HepG2 (cell line): ENCODE data around the gene PTCD2. TPM values are rescaled to one million over a fixed set of nuclear protein-coding genes. Genes with fewer than 3 reads are reported as not detected.

Experiments
- ATAC-seq: fragments of 200-7000 bp; cut with Tn5 transposase; 3 replicates; pipeline ENCODE4 v1.9.1; 2020; ENCODE audit warnings: mild to moderate bottlenecking, moderate library complexity
- BruUV-seq: library from RNA; stranded (reverse); fragments of 400-500 nt; replicated peaks from 2 replicates; lab custom pipeline; 2021; lab: Mats Ljungman, UMichigan
- CTCF ChIA-PET: fragments of 300-600 bp; formaldehyde crosslinking; extraction: SDS; loops from one replicate; lab custom pipeline; 2021; ENCODE audit warnings: low total read pairs, inconsistent platforms, low intra/inter-chr PET ratio; lab: Yijun Ruan, JAX
- POLR2A ChIA-PET: fragments of 350-600 bp; sonication (Branson Sonifier 250); formaldehyde crosslinking; loops from one replicate; lab custom pipeline; 2020; ENCODE audit warnings: antibody characterized with exemption, inconsistent platforms; lab: Yijun Ruan, JAX
- DNase-seq: peaks from one replicate; pipeline ENCODE4 v3.0.0-alpha.2; 2015; ENCODE audit warnings: low spot score
- FAIRE-seq: peaks from 3 replicates; lab custom pipeline; 2011; peaks lifted over from hg19 to GRCh38; lab: Jason Lieb, UNC
- H2AFZ ChIP-seq: one replicate; pipeline ENCODE4 v1.6.1; 2011; ENCODE audit warnings: low read length, inconsistent platforms
- H3K27ac ChIP-seq: fragments of 300-600 bp; 3 replicates; pipeline ENCODE4 v1.8.0; 2011; ENCODE audit warnings: mixed run types, mild to moderate bottlenecking, mixed read lengths, low read length, inconsistent platforms; ENCODE audit not compliant: insufficient read depth; ENCODE audit errors: extremely low read length
- H3K27me3 ChIP-seq, 2 experiments: fragments of 200-600 bp in 1 of 2; 2 replicates in 1 of 2; 3 replicates in 1 of 2; pipeline versions ENCODE4 v1.6.0 to v1.8.0; 2011; ENCODE audit warnings: low read length in 2 of 2, mild to moderate bottlenecking in 2 of 2, moderate library complexity in 2 of 2, inconsistent platforms in 1 of 2; ENCODE audit not compliant: insufficient read depth in 2 of 2, control insufficient read depth in 1 of 2
- H3K36me3 ChIP-seq, 2 experiments: fragments of 200-600 bp in 1 of 2; replicated peaks in 1 of 2; 2 replicates in 1 of 2; 3 replicates in 1 of 2; pipeline versions ENCODE4 v1.5.1 to v1.8.0; 2011; ENCODE audit warnings: low read length in 2 of 2, inconsistent platforms in 1 of 2; ENCODE audit not compliant: insufficient read depth in 2 of 2, control insufficient read depth in 1 of 2
- H3K4me1 ChIP-seq: 2 replicates; pipeline ENCODE4 v1.5.1; 2012; ENCODE audit warnings: low read length, inconsistent platforms; ENCODE audit not compliant: insufficient read depth
- H3K4me2 ChIP-seq: 2 replicates; pipeline ENCODE4 v1.6.0; 2011; ENCODE audit warnings: low read depth, low read length, inconsistent platforms
- H3K4me3 ChIP-seq, 3 experiments: fragments of 200-600 bp in 1 of 3; sonication (generic), shearing (Covaris generic) in 1 of 3; replicated peaks in 1 of 3; 2 replicates each; pipeline ENCODE4 v1.5.1; 2011 to 2016; ENCODE audit warnings: low read length in 3 of 3, inconsistent platforms in 2 of 3, low read depth in 2 of 3, mild to moderate bottlenecking in 2 of 3, control low read depth in 1 of 3, mixed read lengths in 1 of 3; ENCODE audit not compliant: insufficient read depth in 1 of 3
- H3K79me2 ChIP-seq: one replicate; pipeline ENCODE4 v1.6.1; 2011; ENCODE audit warnings: low read length, inconsistent platforms; ENCODE audit not compliant: insufficient read depth
- H3K9ac ChIP-seq: 2 replicates; pipeline ENCODE4 v1.6.0; 2011; ENCODE audit warnings: mild to moderate bottlenecking, low read depth, low read length, inconsistent platforms; ENCODE audit not compliant: insufficient read depth
- H3K9me3 ChIP-seq: 2 replicates; pipeline ENCODE4 v1.5.1; 2012; ENCODE audit warnings: mild to moderate bottlenecking, low read length
- H4K20me1 ChIP-seq: 2 replicates; pipeline ENCODE4 v1.6.0; 2011; ENCODE audit warnings: inconsistent platforms, mild to moderate bottlenecking, low read length, moderate library complexity; ENCODE audit not compliant: insufficient read depth
- ATF6 ChIP-seq: sonication (generic); formaldehyde crosslinking; conservative IDR thresholded peaks from 2 replicates; pipeline ENCODE4 v1.4.0; 2020; ENCODE audit warnings: missing genetic modification reagents
- CREM ChIP-seq, 2 experiments: sonication (generic) in 1 of 2; formaldehyde crosslinking in 1 of 2; IDR thresholded peaks; 2 replicates each; pipeline versions ENCODE4 v1.4.0 to v1.6.1; 2016 to 2020; ENCODE audit warnings: antibody characterized with exemption in 1 of 2, mild to moderate bottlenecking in 1 of 2, missing genetic modification reagents in 1 of 2
- HNF4A ChIP-seq: sonication (generic); formaldehyde crosslinking; IDR thresholded peaks from 2 replicates; pipeline ENCODE4 v1.4.0; 2020; ENCODE audit warnings: missing genetic modification reagents
- HOXD1 ChIP-seq: sonication (generic); formaldehyde crosslinking; IDR thresholded peaks from 2 replicates; pipeline ENCODE4 v1.5.0; 2020; ENCODE audit warnings: missing genetic modification reagents
- MATR3 ChIP-seq: sonication (generic); formaldehyde crosslinking; IDR thresholded peaks from 2 replicates; pipeline ENCODE4 v1.4.0; 2020; ENCODE audit warnings: missing genetic modification reagents
- MAZ ChIP-seq, 2 experiments: sonication (generic) in 1 of 2; formaldehyde crosslinking in 1 of 2; IDR thresholded peaks; 2 replicates each; pipeline versions ENCODE4 v1.5.0 to v1.6.1; 2012 to 2020; ENCODE audit warnings: low read depth in 2 of 2, mild to moderate bottlenecking in 2 of 2, borderline replicate concordance in 1 of 2, improper control_type of control experiment in 1 of 2, low read length in 1 of 2, missing genetic modification reagents in 1 of 2, moderate library complexity in 1 of 2
- PHF20 ChIP-seq: sonication (generic); formaldehyde crosslinking; IDR thresholded peaks from 2 replicates; pipeline ENCODE4 v1.5.0; 2020; ENCODE audit warnings: mild to moderate bottlenecking, missing genetic modification reagents
- PRDM4 ChIP-seq: sonication (generic); formaldehyde crosslinking; IDR thresholded peaks from 2 replicates; pipeline ENCODE4 v1.9.0; 2021; ENCODE audit warnings: missing genetic modification reagents, borderline replicate concordance
- RAD51 ChIP-seq: fragments of 450-650 bp; IDR thresholded peaks from 2 replicates; pipeline ENCODE4 v1.6.1; 2016; ENCODE audit warnings: borderline replicate concordance
- TBP ChIP-seq: sonication (generic); formaldehyde crosslinking; IDR thresholded peaks from 2 replicates; pipeline ENCODE4 v1.5.0; 2020; ENCODE audit warnings: missing genetic modification reagents
- TIGD3 ChIP-seq: sonication (generic); formaldehyde crosslinking; IDR thresholded peaks from 2 replicates; pipeline ENCODE4 v1.5.1; 2020; ENCODE audit warnings: mild to moderate bottlenecking, missing genetic modification reagents, borderline replicate concordance
- ZNF354B ChIP-seq: sonication (generic); formaldehyde crosslinking; IDR thresholded peaks from 2 replicates; pipeline ENCODE4 v1.8.0; 2022; ENCODE audit warnings: mild to moderate bottlenecking, missing genetic modification reagents
- WGBS: methylation state at CpG from one replicate; pipeline ENCODE4 v1.1.6; 2017; ENCODE audit warnings: low lambda C conversion rate; 5-methylcytosine and 5-hydroxymethylcytosine counted together
- in situ Hi-C: cut with HindIII; loops from 2 replicates; pipeline ENCODE4 v1.10.0; 2017; ENCODE audit warnings: low pct_unique_long_range_greater_than_20kb; ENCODE audit not compliant: extremely low pct_ligation_motif_present
- intact Hi-C: fragments of 100-400 bp; cut with micrococcal nuclease; formaldehyde crosslinking; loops from one replicate; pipeline ENCODE4 v1.10.0; 2022; ENCODE audit not compliant: unreplicated experiment
- polyA plus RNA-seq, 8 experiments: library from polyadenylated mRNA; depleted of rRNA in 3 of 8; stranded (reverse) in 7 of 8; unstranded in 1 of 8; fragments of >200 nt; fragmentation: Illumina TruSeq in 4 of 8; extraction: Trizol in 4 of 8; gene quantifications; 2 replicates each; pipeline versions ENCODE4 v1.2.1 to v1.2.3, GENCODE V29; 2011 to 2016; ENCODE audit warnings: low read depth in 4 of 8, missing spikeins in 1 of 8, mixed read lengths in 1 of 8; ENCODE audit not compliant: insufficient read depth in 1 of 8
- total RNA-seq, 5 experiments: library from RNA; depleted of rRNA; stranded (reverse); fragments of >200 nt; fragmentation: Illumina TruSeq; extraction: Trizol; gene quantifications; 2 replicates each; pipeline ENCODE4 v1.2.3, GENCODE V29; 2016; ENCODE audit warnings: low read depth in 1 of 5

PTCD2 gene
- total and polyA plus RNA-seq, 2 of the 13 experiments (the other 11 are each of a cell fraction or from before 2014, with no cell fraction given), result 5.3 to 6.4 TPM

GRCh38 chr5:72417333-72418062 is 97.3 kb downstream of the PTCD2 start:
- H3K4me3 ChIP-seq, result no peak overlapping the region
- no peak overlapping the region for H3K27ac ChIP-seq
- H3K36me3 ChIP-seq, result no peaks in the 10 kb centered on the region
- no peaks in the 10 kb centered on the region; a peak in 1 of 5 replicates for H3K27me3 ChIP-seq
- ATAC-seq (no peak), FAIRE-seq (no peak), DNase-seq (no peak)
- CTCF ChIA-PET, result no interaction called here
- WGBS, result 82% methylated on average over 37 of the region's 48 CpGs
- no TSS peak for BruUV-seq
- POLR2A ChIA-PET, result no interaction called here
- TF ChIP-seq HNF4A (CRISPR knock-in tag) (no peak), MAZ (IDR thresholded peaks at IDR 0.05; ENCODE audit: borderline replicate concordance, low read depth, low read length) (no peak), MAZ (CRISPR knock-in tag; IDR thresholded peaks at IDR 0.05; ENCODE audit: low read depth) (no peak), TBP (no peak), ATF6 (no peak), RAD51 (no peak), MATR3 (no peak), HOXD1 (CRISPR knock-in tag) (no peak), PRDM4 (CRISPR knock-in tag) (no peak), PHF20 (CRISPR knock-in tag) (no peak), ZNF354B (CRISPR knock-in tag) (no peak), CREM (IDR thresholded peaks at IDR 0.05) (no peak), CREM (CRISPR knock-in tag; IDR thresholded peaks at IDR 0.05) (no peak), TIGD3 (CRISPR knock-in tag) (no peak)
- H3K4me1 ChIP-seq, result no peaks in the 10 kb centered on the region
- no peaks in the 10 kb centered on the region for H3K79me2 ChIP-seq
- H3K4me2 ChIP-seq, result no peak overlapping the region
- H3K9ac ChIP-seq, result no peak overlapping the region
- no peaks in the 10 kb centered on the region for H4K20me1 ChIP-seq
- no peaks in the 10 kb centered on the region for H3K9me3 ChIP-seq
- H2AFZ ChIP-seq, result no peak overlapping the region
- in situ Hi-C loops (no loop called here), intact Hi-C loops (no loop called here)
